ENCODE results near the gene SYT1. TPM values are rescaled to one million over a fixed set of nuclear protein-coding genes. Genes with fewer than 3 reads are reported as not detected.

The SYT1 gene
- total and polyA plus RNA-seq, 2 donors (not counting 3 experiments of a cell fraction or from before 2014, with no cell fraction given): 3.2 to 15.3 TPM

GRCh38 chr12:79164890-79165289, 300.3 kb downstream of the SYT1 start:
- Histone ChIP-seq H3K4me1 (ENCODE audit: control insufficient read depth, extremely low read depth, insufficient read depth, low read length) (no peaks in the 10 kb centered on the region), H3K27me3 (ENCODE audit: control insufficient read depth in 2 of 2, insufficient read depth in 2 of 2, low read length in 2 of 2) (no peaks in the 10 kb centered on the region), H3K4me2 (ENCODE audit: insufficient read depth, low read length) (no peak overlapping the region), H3K36me3 (ENCODE audit: control insufficient read depth in 2 of 2, extremely low read depth in 1 of 2, insufficient read depth in 2 of 2, low read length in 2 of 2) (no peaks in the 10 kb centered on the region), H3K9ac (replicated peaks; ENCODE audit: extremely low read depth, insufficient read depth, low read length) (no peak overlapping the region), H3K4me3 (replicated peaks in 1 of 3; ENCODE audit: insufficient read depth in 1 of 3, low read depth in 1 of 3, low read length in 3 of 3) (no peak overlapping the region), H3K9me3 (replicated peaks; ENCODE audit: control insufficient read depth, insufficient read depth, low read length) (no peaks in the 10 kb centered on the region), H3K79me2 (ENCODE audit: control insufficient read depth, insufficient read depth, low read length) (no peaks in the 10 kb centered on the region), H3K9me1 (replicated peaks; ENCODE audit: control insufficient read depth, extremely low read depth, insufficient read depth, low read length) (no peaks in the 10 kb centered on the region), H4K20me1 (replicated peaks; ENCODE audit: control insufficient read depth, extremely low read depth, insufficient read depth, low read length) (no peaks in the 10 kb centered on the region), H3K27ac (ENCODE audit: insufficient read depth, low read depth, low read length) (no peak overlapping the region), H2AFZ (ENCODE audit: low read depth, low read length) (no peak overlapping the region)
- ChIA-PET POLR2A (no interaction called here), CTCF (interaction anchor here (0.7 kb wide), 1 partner anchor 602 kb away, joined by 3 read pairs; no protein-coding TSS in a partner anchor)
- intact Hi-C loops (cut with micrococcal nuclease) (no loop called here), dilution Hi-C loops (cut with MboI; ENCODE audit: extremely low pct_ligation_motif_present, low sequenced_read_pairs) (no loop called here)
- no TSS peak for BruUV-seq (replicated peaks)
- DNase-seq (ENCODE audit: low read depth, low spot score) (no peak), FAIRE-seq (no peak)
- no peak for TF ChIP-seq POLR2A (IDR thresholded peaks at IDR 0.05; ENCODE audit: low read depth, low read length)

GRCh38 chr12:79168687-79169086, 304.1 kb downstream of the SYT1 start:
- FAIRE-seq: no peak
- no peaks in the 10 kb centered on the region for H3K79me2 ChIP-seq (ENCODE audit: control insufficient read depth, insufficient read depth, low read length)
- no peak overlapping the region for H3K4me2 ChIP-seq (ENCODE audit: insufficient read depth, low read length)
- dilution Hi-C loops (cut with MboI; ENCODE audit: extremely low pct_ligation_motif_present, low sequenced_read_pairs): no loop called here
- no peaks in the 10 kb centered on the region for H3K9me1 ChIP-seq (replicated peaks; ENCODE audit: control insufficient read depth, extremely low read depth, insufficient read depth, low read length)
- no peaks in the 10 kb centered on the region for H3K9me3 ChIP-seq (replicated peaks; ENCODE audit: control insufficient read depth, insufficient read depth, low read length)
- H2AFZ ChIP-seq (ENCODE audit: low read depth, low read length): no peak overlapping the region
- no peak overlapping the region for H3K9ac ChIP-seq (replicated peaks; ENCODE audit: extremely low read depth, insufficient read depth, low read length)
- intact Hi-C loops (cut with micrococcal nuclease): no loop called here
- H3K4me1 ChIP-seq (ENCODE audit: control insufficient read depth, extremely low read depth, insufficient read depth, low read length): no peaks in the 10 kb centered on the region
- no peaks in the 10 kb centered on the region for H4K20me1 ChIP-seq (replicated peaks; ENCODE audit: control insufficient read depth, extremely low read depth, insufficient read depth, low read length)
- no peak overlapping the region for H3K4me3 ChIP-seq (replicated peaks in 1 of 3; ENCODE audit: insufficient read depth in 1 of 3, low read depth in 1 of 3, low read length in 3 of 3)
- TF ChIP-seq POLR2A (IDR thresholded peaks at IDR 0.05; ENCODE audit: low read depth, low read length): no peak
- TF ChIP-seq POLR2AphosphoS5 (IDR thresholded peaks at IDR 0.05; ENCODE audit: insufficient read depth, low read depth, low read length): no peak
- no peak for TF ChIP-seq MAX (IDR thresholded peaks at IDR 0.05; ENCODE audit: insufficient read depth, insufficient read length)
- no peak for TF ChIP-seq JUN (IDR thresholded peaks at IDR 0.05; ENCODE audit: borderline replicate concordance, insufficient read depth, insufficient read length, low read depth)
- TF ChIP-seq MYC (IDR thresholded peaks at IDR 0.05; ENCODE audit: low read depth, low read length): no peak
- TF ChIP-seq GATA2 (IDR thresholded peaks at IDR 0.05; ENCODE audit: insufficient read depth, insufficient read length, low read depth, low read length): no peak
- TF ChIP-seq FOS (IDR thresholded peaks at IDR 0.05; ENCODE audit: borderline replicate concordance, insufficient read depth, low read length): no peak
- TF ChIP-seq CTCF (IDR thresholded peaks at IDR 0.05; ENCODE audit: extremely low read depth in 1 of 2, insufficient read depth in 1 of 2, low read depth in 1 of 2, low read length in 2 of 2): no peak
- TF ChIP-seq EZH2 (IDR thresholded peaks at IDR 0.05; ENCODE audit: borderline replicate concordance, low read depth, low read length, severe bottlenecking): no peak
- no peaks in the 10 kb centered on the region for H3K27me3 ChIP-seq (ENCODE audit: control insufficient read depth in 2 of 2, insufficient read depth in 2 of 2, low read length in 2 of 2)
- no peak for DNase-seq (ENCODE audit: low read depth, low spot score)
- ChIA-PET CTCF (interaction anchor here (1.5 kb wide), 1 partner anchor 606 kb away, joined by 3 read pairs; no protein-coding TSS in a partner anchor), POLR2A (no interaction called here)
- H3K36me3 ChIP-seq (ENCODE audit: control insufficient read depth in 2 of 2, extremely low read depth in 1 of 2, insufficient read depth in 2 of 2, low read length in 2 of 2): no peaks in the 10 kb centered on the region
- H3K27ac ChIP-seq (ENCODE audit: insufficient read depth, low read depth, low read length): no peak overlapping the region
- no TSS peak for BruUV-seq (replicated peaks)

All from endothelial cell of umbilical vein (primary cell).